ENCODE results near the gene PLPPR1. TPM values are rescaled to one million over a fixed set of nuclear protein-coding genes. Genes with fewer than 3 reads are reported as not detected.

The PLPPR1 gene
- total RNA-seq, 1 experiment from 2014 or later = not detected

DNA sequence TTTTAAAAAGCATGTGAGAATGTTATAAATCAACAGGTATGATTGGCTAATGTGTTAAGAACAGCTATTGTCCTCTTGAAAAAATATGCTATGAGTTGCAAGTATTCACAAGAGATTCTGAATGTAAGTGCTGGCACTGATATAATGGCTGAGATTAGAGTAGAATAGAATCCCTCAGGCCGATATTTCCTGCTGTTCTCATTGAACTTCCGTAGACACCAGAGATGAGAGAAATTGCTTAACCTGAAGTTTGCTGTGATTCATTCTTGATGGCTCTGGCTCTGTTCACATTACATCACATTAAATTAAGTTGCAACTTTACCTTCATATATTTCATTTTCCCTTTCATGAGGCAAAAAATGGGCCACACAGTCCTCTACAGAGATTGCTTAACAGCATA is 241.8 kb downstream of the PLPPR1 start:
- H3K4me1 ChIP-seq (ENCODE audit: control insufficient read depth, insufficient read depth, low read length) = no peaks in the 10 kb centered on the region
- CTCF ChIA-PET = no interaction called here
- H3K27ac ChIP-seq (ENCODE audit: low read length) = no peak overlapping the region
- TF ChIP-seq, protein P1, sequence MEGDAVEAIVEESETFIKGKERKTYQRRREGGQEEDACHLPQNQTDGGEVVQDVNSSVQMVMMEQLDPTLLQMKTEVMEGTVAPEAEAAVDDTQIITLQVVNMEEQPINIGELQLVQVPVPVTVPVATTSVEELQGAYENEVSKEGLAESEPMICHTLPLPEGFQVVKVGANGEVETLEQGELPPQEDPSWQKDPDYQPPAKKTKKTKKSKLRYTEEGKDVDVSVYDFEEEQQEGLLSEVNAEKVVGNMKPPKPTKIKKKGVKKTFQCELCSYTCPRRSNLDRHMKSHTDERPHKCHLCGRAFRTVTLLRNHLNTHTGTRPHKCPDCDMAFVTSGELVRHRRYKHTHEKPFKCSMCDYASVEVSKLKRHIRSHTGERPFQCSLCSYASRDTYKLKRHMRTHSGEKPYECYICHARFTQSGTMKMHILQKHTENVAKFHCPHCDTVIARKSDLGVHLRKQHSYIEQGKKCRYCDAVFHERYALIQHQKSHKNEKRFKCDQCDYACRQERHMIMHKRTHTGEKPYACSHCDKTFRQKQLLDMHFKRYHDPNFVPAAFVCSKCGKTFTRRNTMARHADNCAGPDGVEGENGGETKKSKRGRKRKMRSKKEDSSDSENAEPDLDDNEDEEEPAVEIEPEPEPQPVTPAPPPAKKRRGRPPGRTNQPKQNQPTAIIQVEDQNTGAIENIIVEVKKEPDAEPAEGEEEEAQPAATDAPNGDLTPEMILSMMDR (IDR thresholded peaks at IDR 0.05) = no peak
- TF ChIP-seq POLR2AphosphoS5 (IDR thresholded peaks at IDR 0.05; ENCODE audit: low read depth, low read length) (no peak), TCF7L2 (IDR thresholded peaks at IDR 0.05; ENCODE audit: low read depth, low read length) (no peak), SIN3A (IDR thresholded peaks at IDR 0.05; ENCODE audit: borderline replicate concordance, insufficient read depth, low read depth, low read length) (no peak)
- TF ChIP-seq, protein P2, sequence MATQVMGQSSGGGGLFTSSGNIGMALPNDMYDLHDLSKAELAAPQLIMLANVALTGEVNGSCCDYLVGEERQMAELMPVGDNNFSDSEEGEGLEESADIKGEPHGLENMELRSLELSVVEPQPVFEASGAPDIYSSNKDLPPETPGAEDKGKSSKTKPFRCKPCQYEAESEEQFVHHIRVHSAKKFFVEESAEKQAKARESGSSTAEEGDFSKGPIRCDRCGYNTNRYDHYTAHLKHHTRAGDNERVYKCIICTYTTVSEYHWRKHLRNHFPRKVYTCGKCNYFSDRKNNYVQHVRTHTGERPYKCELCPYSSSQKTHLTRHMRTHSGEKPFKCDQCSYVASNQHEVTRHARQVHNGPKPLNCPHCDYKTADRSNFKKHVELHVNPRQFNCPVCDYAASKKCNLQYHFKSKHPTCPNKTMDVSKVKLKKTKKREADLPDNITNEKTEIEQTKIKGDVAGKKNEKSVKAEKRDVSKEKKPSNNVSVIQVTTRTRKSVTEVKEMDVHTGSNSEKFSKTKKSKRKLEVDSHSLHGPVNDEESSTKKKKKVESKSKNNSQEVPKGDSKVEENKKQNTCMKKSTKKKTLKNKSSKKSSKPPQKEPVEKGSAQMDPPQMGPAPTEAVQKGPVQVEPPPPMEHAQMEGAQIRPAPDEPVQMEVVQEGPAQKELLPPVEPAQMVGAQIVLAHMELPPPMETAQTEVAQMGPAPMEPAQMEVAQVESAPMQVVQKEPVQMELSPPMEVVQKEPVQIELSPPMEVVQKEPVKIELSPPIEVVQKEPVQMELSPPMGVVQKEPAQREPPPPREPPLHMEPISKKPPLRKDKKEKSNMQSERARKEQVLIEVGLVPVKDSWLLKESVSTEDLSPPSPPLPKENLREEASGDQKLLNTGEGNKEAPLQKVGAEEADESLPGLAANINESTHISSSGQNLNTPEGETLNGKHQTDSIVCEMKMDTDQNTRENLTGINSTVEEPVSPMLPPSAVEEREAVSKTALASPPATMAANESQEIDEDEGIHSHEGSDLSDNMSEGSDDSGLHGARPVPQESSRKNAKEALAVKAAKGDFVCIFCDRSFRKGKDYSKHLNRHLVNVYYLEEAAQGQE (IDR thresholded peaks at IDR 0.05; ENCODE audit: insufficient read depth in 1 of 2, low read depth in 2 of 2, low read length in 1 of 2) = no peak
- BruUV-seq (replicated peaks) = no TSS peak
- POLR2A ChIA-PET = no interaction called here
- no peaks in the 10 kb centered on the region for H3K36me3 ChIP-seq (ENCODE audit: control insufficient read depth, insufficient read depth, low read length)
- ATAC-seq = no peak
- in situ Hi-C loops (cut with HindIII; ENCODE audit: low pct_unique_long_range_greater_than_20kb, low sequenced_read_pairs) = no loop called here
- no peak for DNase-seq (ENCODE audit: low read depth, low spot score)
- H3K27me3 ChIP-seq (ENCODE audit: control insufficient read depth, insufficient read depth, low read length) = no peaks in the 10 kb centered on the region
- H3K4me3 ChIP-seq (ENCODE audit: low read depth in 2 of 2, low read length in 2 of 2) = no peak overlapping the region
- intact Hi-C loops (cut with micrococcal nuclease; ENCODE audit: unreplicated experiment) = no loop called here
- no peaks in the 10 kb centered on the region for H3K9me3 ChIP-seq (ENCODE audit: control insufficient read depth, insufficient read depth, low read depth, low read length)

- ATAC-seq (no peak), DNase-seq (ENCODE audit: low read depth, low spot score) (no peak)
- TF ChIP-seq, protein P2 (IDR thresholded peaks at IDR 0.05; ENCODE audit: insufficient read depth in 1 of 2, low read depth in 2 of 2, low read length in 1 of 2) = no peak
- H3K4me3 ChIP-seq (ENCODE audit: low read depth in 2 of 2, low read length in 2 of 2) = no peak overlapping the region
- H3K36me3 ChIP-seq (ENCODE audit: control insufficient read depth, insufficient read depth, low read length) = no peaks in the 10 kb centered on the region
- H3K27me3 ChIP-seq (ENCODE audit: control insufficient read depth, insufficient read depth, low read length) = no peaks in the 10 kb centered on the region
- in situ Hi-C loops (cut with HindIII; ENCODE audit: low pct_unique_long_range_greater_than_20kb, low sequenced_read_pairs) (no loop called here), intact Hi-C loops (cut with micrococcal nuclease; ENCODE audit: unreplicated experiment) (no loop called here)
- ChIA-PET POLR2A (no interaction called here), CTCF (no interaction called here)
- H3K9me3 ChIP-seq (ENCODE audit: control insufficient read depth, insufficient read depth, low read depth, low read length) = no peaks in the 10 kb centered on the region
- H3K4me1 ChIP-seq (ENCODE audit: control insufficient read depth, insufficient read depth, low read length) = no peaks in the 10 kb centered on the region
- no peak overlapping the region for H3K27ac ChIP-seq (ENCODE audit: low read length)
- BruUV-seq (replicated peaks) = no TSS peak
Observed at GRCh38 chr9:101271102-101271501, 242.6 kb downstream of the PLPPR1 start.

Measured in Panc1 (cell line).